H9 (cell line): ENCODE results near the gene PTPRN2. TPM values are rescaled to one million over a fixed set of nuclear protein-coding genes. Genes with fewer than 3 reads are reported as not detected.

ENCODE experiments used
- DNase-seq: peaks from one replicate; pipeline ENCODE4 v3.0.0-alpha.2; 2017
- H2AFZ ChIP-seq: one replicate; pipeline ENCODE4 v1.6.1; 2013; ENCODE audit warnings: mild to moderate bottlenecking, low read length, control low read depth, moderate library complexity
- H2AK5ac ChIP-seq: 2 replicates; pipeline ENCODE4 v1.6.1; 2013; ENCODE audit warnings: low read length, control low read depth, mixed read lengths; ENCODE audit not compliant: insufficient read length
- H2BK120ac ChIP-seq: one replicate; pipeline ENCODE4 v1.6.1; 2013; ENCODE audit warnings: low read depth, mild to moderate bottlenecking, low read length, control low read depth, inconsistent platforms; ENCODE audit not compliant: poor library complexity, severe bottlenecking
- H2BK12ac ChIP-seq: 2 replicates; pipeline ENCODE4 v1.6.1; 2013; ENCODE audit warnings: low read length, control low read depth, mixed read lengths, low read depth; ENCODE audit not compliant: insufficient read length
- H2BK15ac ChIP-seq: 2 replicates; pipeline ENCODE4 v1.6.1; 2013; ENCODE audit warnings: low read depth, low read length, control low read depth
- H2BK20ac ChIP-seq: one replicate; pipeline ENCODE4 v1.6.1; 2013; ENCODE audit warnings: low read depth, mild to moderate bottlenecking, low read length, control low read depth, inconsistent platforms; ENCODE audit not compliant: poor library complexity, severe bottlenecking
- H2BK5ac ChIP-seq: 2 replicates; pipeline ENCODE4 v1.6.1; 2013; ENCODE audit warnings: low read length, control low read depth, mixed read lengths; ENCODE audit not compliant: insufficient read length
- H3K14ac ChIP-seq: 2 replicates; pipeline ENCODE4 v1.6.1; 2013; ENCODE audit warnings: low read length, control low read depth; ENCODE audit not compliant: insufficient read depth
- H3K18ac ChIP-seq: 2 replicates; pipeline ENCODE4 v1.6.1; 2013; ENCODE audit warnings: low read depth, mild to moderate bottlenecking, mixed read lengths, low read length, control low read depth; ENCODE audit not compliant: insufficient read length
- H3K23ac ChIP-seq: 2 replicates; pipeline ENCODE4 v1.6.1; 2013; ENCODE audit warnings: low read length, control low read depth, mixed read lengths, low read depth; ENCODE audit not compliant: insufficient read length
- H3K23me2 ChIP-seq: 2 replicates; pipeline ENCODE4 v1.6.1; 2013; ENCODE audit warnings: low read depth, mild to moderate bottlenecking, mixed read lengths, low read length, control low read depth; ENCODE audit not compliant: insufficient read length, poor library complexity, severe bottlenecking
- H3K27ac ChIP-seq: 2 replicates; pipeline ENCODE4 v1.5.1; 2013; ENCODE audit warnings: low read length, control low read depth, mixed read lengths, low read depth; ENCODE audit not compliant: insufficient read length
- H3K27me3 ChIP-seq: 2 replicates; pipeline ENCODE4 v1.6.1; 2013; ENCODE audit warnings: low read length, control low read depth, inconsistent platforms; ENCODE audit not compliant: insufficient read depth
- H3K4ac ChIP-seq: 2 replicates; pipeline ENCODE4 v1.6.1; 2013; ENCODE audit warnings: low read depth, mild to moderate bottlenecking, control low read depth, inconsistent platforms, low read length, moderate library complexity
- H3K4me1 ChIP-seq: 2 replicates; pipeline ENCODE4 v1.6.1; 2013; ENCODE audit warnings: low read length, control low read depth, inconsistent platforms; ENCODE audit not compliant: insufficient read depth
- H3K4me2 ChIP-seq: 2 replicates; pipeline ENCODE4 v1.6.1; 2013; ENCODE audit warnings: low read length, control low read depth, mixed read lengths; ENCODE audit not compliant: insufficient read length, insufficient read depth
- H3K56ac ChIP-seq: 2 replicates; pipeline ENCODE4 v1.6.1; 2013; ENCODE audit warnings: low read depth, mild to moderate bottlenecking, mixed read lengths, low read length, control low read depth; ENCODE audit not compliant: insufficient read length
- H3K79me1 ChIP-seq: 2 replicates; pipeline ENCODE4 v1.6.1; 2013; ENCODE audit warnings: low read depth, mild to moderate bottlenecking, moderate library complexity, low read length, control low read depth, inconsistent platforms; ENCODE audit not compliant: insufficient read depth, poor library complexity, severe bottlenecking
- H3K79me2 ChIP-seq: 2 replicates; pipeline ENCODE4 v1.6.1; 2013; ENCODE audit warnings: low read length, control low read depth, inconsistent platforms; ENCODE audit not compliant: insufficient read depth
- H3K9ac ChIP-seq: 2 replicates; pipeline ENCODE4 v1.6.1; 2013; ENCODE audit warnings: low read length, control low read depth, mixed read lengths; ENCODE audit not compliant: insufficient read length; ENCODE audit errors: extremely low read depth
- H3K9me3 ChIP-seq: one replicate; pipeline ENCODE4 v1.6.1; 2013; ENCODE audit warnings: low read depth, low read length, inconsistent platforms; ENCODE audit not compliant: control insufficient read depth
- H3T11ph ChIP-seq: one replicate; pipeline ENCODE4 v1.6.1; 2013; ENCODE audit warnings: mild to moderate bottlenecking, low read length, control low read depth, inconsistent platforms
- H4K20me1 ChIP-seq: one replicate; pipeline ENCODE4 v1.6.1; 2013; ENCODE audit not compliant: control insufficient read depth, insufficient read length, insufficient read depth
- H4K5ac ChIP-seq: 2 replicates; pipeline ENCODE4 v1.6.1; 2013; ENCODE audit warnings: low read depth, mild to moderate bottlenecking, mixed read lengths, low read length, control low read depth; ENCODE audit not compliant: insufficient read length
- H4K8ac ChIP-seq: replicated peaks from 2 replicates; pipeline ENCODE4 v1.6.1; 2013; ENCODE audit warnings: low read length, control low read depth, mixed read lengths, low read depth; ENCODE audit not compliant: insufficient read length
- H4K91ac ChIP-seq: 2 replicates; pipeline ENCODE4 v1.6.1; 2013; ENCODE audit warnings: low read depth, mild to moderate bottlenecking, moderate library complexity, mixed read lengths, low read length, control low read depth; ENCODE audit not compliant: insufficient read length
- H3K27ac Mint-ChIP-seq, 3 experiments: 2 replicates in 2 of 3; 3 replicates in 1 of 3; pipeline ENCODE4 v1.8.0; 2020 to 2021; ENCODE audit warnings: mixed read lengths in 3 of 3, mild to moderate bottlenecking in 1 of 3, moderate library complexity in 1 of 3
- H3K27me3 Mint-ChIP-seq: 2 replicates; pipeline ENCODE4 v1.8.0; 2021; ENCODE audit warnings: low read depth, mild to moderate bottlenecking, moderate library complexity, mixed read lengths
- H3K36me3 Mint-ChIP-seq, 3 experiments: 2 replicates in 2 of 3; 3 replicates in 1 of 3; pipeline ENCODE4 v1.8.0; 2020 to 2021; ENCODE audit warnings: low read depth in 3 of 3, mixed read lengths in 3 of 3; ENCODE audit not compliant: insufficient read depth in 1 of 3
- H3K4me1 Mint-ChIP-seq, 2 experiments: 2 replicates each; pipeline ENCODE4 v1.8.0; 2020; ENCODE audit warnings: mixed read lengths in 2 of 2
- H3K4me3 Mint-ChIP-seq, 2 experiments: 2 replicates in 1 of 2; 3 replicates in 1 of 2; pipeline ENCODE4 v1.8.0; 2020 to 2021; ENCODE audit warnings: mild to moderate bottlenecking in 2 of 2, mixed read lengths in 2 of 2, moderate library complexity in 1 of 2
- H3K9me3 Mint-ChIP-seq, 2 experiments: 2 replicates in 1 of 2; 3 replicates in 1 of 2; pipeline ENCODE4 v1.8.0; 2020; ENCODE audit warnings: mild to moderate bottlenecking in 2 of 2, mixed read lengths in 2 of 2, moderate library complexity in 1 of 2
- WGBS: extraction: QIAGEN DNeasy Blood & Tissue Kit; methylation state at CpG from one replicate; pipeline ENCODE4 v1.1.7; 2013; ENCODE audit warnings: missing lambda C conversion rate, low lambda C conversion rate, mixed read lengths; ENCODE audit not compliant: insufficient read length; ENCODE audit errors: extremely low coverage; 5-methylcytosine and 5-hydroxymethylcytosine counted together
- total RNA-seq: library from RNA; stranded (reverse); gene quantifications from 2 replicates; pipeline ENCODE4 v1.2.1, GENCODE V29; 2021
- TF ChIP-seq, protein P1 (sequence below): fragments of 200-600 bp; sonication (generic); conservative IDR thresholded peaks from 3 replicates; pipeline ENCODE4 v1.8.0; 2021; ENCODE audit warnings: antibody characterized with exemption, mild to moderate bottlenecking

Gene PTPRN2
- total RNA-seq, 1 experiment from 2014 or later, result 5.2 TPM

DNA sequence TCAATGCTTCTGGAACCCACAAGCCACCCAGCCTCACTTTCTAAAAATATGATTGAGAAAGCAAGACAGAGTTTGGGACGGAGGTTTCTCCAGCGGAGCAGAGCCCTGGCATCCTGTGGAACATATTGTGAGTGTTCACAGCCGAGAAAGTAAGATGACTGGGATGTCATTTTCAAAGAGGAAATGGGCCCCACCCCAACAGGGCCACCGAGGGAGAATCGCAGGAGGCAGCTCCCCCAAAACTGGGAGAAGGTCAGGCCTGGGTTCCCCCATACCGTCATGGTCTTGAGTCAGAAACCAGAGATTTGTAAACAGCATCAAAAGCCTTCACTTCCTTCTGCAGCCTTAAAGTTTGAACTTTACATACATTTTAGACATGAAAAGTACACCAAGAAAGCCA, 560.0 kb downstream of the PTPRN2 start:
- H4K20me1 ChIP-seq, result no peaks in the 10 kb centered on the region
- no peak overlapping the region for H3K23ac ChIP-seq
- H3K4me1 Mint-ChIP-seq, result peaks cover 0 to 22% of the 10 kb centered on the region in 2 experiments; a peak in 3 of 4 replicates
- H3K4me2 ChIP-seq, result no peak overlapping the region
- H3T11ph ChIP-seq, result no peak overlapping the region
- H3K27me3 ChIP-seq, result no peaks in the 10 kb centered on the region
- no peak overlapping the region for H4K8ac ChIP-seq
- DNase-seq, result no peak
- H2BK5ac ChIP-seq, result no peak overlapping the region
- H3K18ac ChIP-seq, result no peak overlapping the region
- H3K9ac ChIP-seq, result no peak overlapping the region
- H2BK15ac ChIP-seq, result no peak overlapping the region
- no peaks in the 10 kb centered on the region for H3K23me2 ChIP-seq
- TF ChIP-seq, protein P1, sequence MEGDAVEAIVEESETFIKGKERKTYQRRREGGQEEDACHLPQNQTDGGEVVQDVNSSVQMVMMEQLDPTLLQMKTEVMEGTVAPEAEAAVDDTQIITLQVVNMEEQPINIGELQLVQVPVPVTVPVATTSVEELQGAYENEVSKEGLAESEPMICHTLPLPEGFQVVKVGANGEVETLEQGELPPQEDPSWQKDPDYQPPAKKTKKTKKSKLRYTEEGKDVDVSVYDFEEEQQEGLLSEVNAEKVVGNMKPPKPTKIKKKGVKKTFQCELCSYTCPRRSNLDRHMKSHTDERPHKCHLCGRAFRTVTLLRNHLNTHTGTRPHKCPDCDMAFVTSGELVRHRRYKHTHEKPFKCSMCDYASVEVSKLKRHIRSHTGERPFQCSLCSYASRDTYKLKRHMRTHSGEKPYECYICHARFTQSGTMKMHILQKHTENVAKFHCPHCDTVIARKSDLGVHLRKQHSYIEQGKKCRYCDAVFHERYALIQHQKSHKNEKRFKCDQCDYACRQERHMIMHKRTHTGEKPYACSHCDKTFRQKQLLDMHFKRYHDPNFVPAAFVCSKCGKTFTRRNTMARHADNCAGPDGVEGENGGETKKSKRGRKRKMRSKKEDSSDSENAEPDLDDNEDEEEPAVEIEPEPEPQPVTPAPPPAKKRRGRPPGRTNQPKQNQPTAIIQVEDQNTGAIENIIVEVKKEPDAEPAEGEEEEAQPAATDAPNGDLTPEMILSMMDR, result no peak
- H3K4ac ChIP-seq, result no peak overlapping the region
- no peak overlapping the region for H2BK12ac ChIP-seq
- no peak overlapping the region for H4K5ac ChIP-seq
- no peak overlapping the region for H2AK5ac ChIP-seq
- H3K79me1 ChIP-seq, result no peaks in the 10 kb centered on the region
- no peak overlapping the region for H3K27ac ChIP-seq
- H3K36me3 Mint-ChIP-seq, result peaks cover 0 to 4% (median 3%) of the 10 kb centered on the region in 3 experiments; a peak in 3 of 7 replicates
- no peaks in the 10 kb centered on the region for H3K79me2 ChIP-seq
- H2BK120ac ChIP-seq, result no peak overlapping the region
- H3K4me1 ChIP-seq, result no peaks in the 10 kb centered on the region
- no peak overlapping the region for H2AFZ ChIP-seq
- H4K91ac ChIP-seq, result no peak overlapping the region
- H3K27ac Mint-ChIP-seq, result no peak overlapping the region
- peaks cover 15% of the 10 kb centered on the region for H3K27me3 Mint-ChIP-seq
- no peak overlapping the region for H3K56ac ChIP-seq
- no CpG with 5 or more reads among the region's 6 CpGs for WGBS
- no peak overlapping the region for H3K4me3 Mint-ChIP-seq
- H3K9me3 Mint-ChIP-seq, result peaks cover 0 to 3% of the 10 kb centered on the region in 2 experiments; a peak in 1 of 5 replicates
- no peak overlapping the region for H3K14ac ChIP-seq
- no peaks in the 10 kb centered on the region for H3K9me3 ChIP-seq
- H2BK20ac ChIP-seq, result no peak overlapping the region
